ENCODE measurements around the gene LDLRAD2. TPM values are rescaled to one million over a fixed set of nuclear protein-coding genes. Genes with fewer than 3 reads are reported as not detected.

The LDLRAD2 gene
- total and polyA plus RNA-seq, 10 of the 15 experiments (the other 5 are each of a cell fraction or from before 2014, with no cell fraction given), result 0.04 to 0.23 (median 0.11) TPM; not detected in 7

DNA sequence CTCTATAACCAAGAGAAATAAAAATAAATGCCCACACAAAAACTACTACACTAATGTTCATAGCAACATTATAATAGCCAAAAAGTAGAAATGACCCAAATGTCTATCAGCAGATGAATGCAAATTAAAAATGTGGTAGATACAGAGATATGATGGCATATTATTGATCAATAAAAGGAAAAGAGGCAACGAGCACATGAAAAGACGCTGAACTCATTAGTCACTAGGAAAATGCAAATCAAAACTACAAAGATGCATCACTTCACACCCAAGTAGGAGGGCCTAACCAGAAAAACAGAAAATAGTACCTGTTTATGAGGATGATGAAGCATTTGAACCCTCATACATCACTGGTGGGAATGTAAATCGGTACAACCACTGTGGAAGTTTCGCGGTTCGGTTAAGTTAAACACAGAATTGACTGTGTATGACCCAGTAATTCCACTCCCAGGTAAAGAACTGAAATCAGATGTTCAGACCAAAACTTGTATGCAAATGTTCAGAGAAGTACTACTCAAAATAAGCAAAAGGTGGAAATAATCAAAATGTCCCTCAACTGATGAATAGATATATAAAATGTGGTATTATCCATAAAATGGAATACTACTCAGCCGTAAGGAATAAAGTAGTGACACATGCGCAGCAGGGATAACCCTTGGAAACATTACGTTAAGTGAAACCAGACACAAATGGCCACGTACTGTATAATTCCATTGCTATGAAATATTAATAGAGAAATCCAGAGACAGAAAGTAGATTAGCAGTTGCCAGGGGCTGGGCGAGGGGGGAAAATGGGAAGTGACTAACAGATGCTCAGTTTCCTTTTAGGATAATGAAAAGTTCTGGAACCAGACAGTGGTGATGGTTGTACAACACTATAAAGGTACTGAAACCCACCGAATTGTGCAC lies 32.2 kb upstream of the LDLRAD2 start (continued):
- TF ChIP-seq, protein P1, sequence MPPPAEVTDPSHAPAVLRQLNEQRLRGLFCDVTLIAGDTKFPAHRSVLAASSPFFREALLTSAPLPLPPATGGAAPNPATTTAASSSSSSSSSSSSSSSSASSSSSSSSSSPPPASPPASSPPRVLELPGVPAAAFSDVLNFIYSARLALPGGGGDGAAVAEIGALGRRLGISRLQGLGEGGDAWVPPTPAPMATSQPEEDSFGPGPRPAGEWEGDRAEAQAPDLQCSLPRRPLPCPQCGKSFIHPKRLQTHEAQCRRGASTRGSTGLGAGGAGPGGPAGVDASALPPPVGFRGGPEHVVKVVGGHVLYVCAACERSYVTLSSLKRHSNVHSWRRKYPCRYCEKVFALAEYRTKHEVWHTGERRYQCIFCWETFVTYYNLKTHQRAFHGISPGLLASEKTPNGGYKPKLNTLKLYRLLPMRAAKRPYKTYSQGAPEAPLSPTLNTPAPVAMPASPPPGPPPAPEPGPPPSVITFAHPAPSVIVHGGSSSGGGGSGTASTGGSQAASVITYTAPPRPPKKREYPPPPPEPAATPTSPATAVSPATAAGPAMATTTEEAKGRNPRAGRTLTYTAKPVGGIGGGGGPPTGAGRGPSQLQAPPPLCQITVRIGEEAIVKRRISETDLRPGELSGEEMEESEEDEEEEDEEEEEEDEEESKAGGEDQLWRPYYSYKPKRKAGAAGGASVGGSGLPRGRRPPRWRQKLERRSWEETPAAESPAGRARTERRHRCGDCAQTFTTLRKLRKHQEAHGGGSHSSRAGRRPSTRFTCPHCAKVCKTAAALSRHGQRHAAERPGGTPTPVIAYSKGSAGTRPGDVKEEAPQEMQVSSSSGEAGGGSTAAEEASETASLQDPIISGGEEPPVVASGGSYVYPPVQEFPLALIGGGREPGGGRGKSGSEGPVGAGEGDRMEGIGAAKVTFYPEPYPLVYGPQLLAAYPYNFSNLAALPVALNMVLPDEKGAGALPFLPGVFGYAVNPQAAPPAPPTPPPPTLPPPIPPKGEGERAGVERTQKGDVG (CRISPR knock-in tag; IDR thresholded peaks at IDR 0.05), result no peak
- TF ChIP-seq ZSCAN29 (IDR thresholded peaks at IDR 0.05), result no peak
- TF ChIP-seq SIN3A (IDR thresholded peaks at IDR 0.05; ENCODE audit: low read depth, low read length), result 0 out of 2 replicates have a peak, but pooled peaks have one; percentile 26
- no peak for TF ChIP-seq NR2C1 (IDR thresholded peaks at IDR 0.05)
- no peak for TF ChIP-seq KDM1A (IDR thresholded peaks at IDR 0.05; ENCODE audit: borderline replicate concordance)
- peak; percentile 26; the same call in 1 of the 2 replicates for TF ChIP-seq BMI1 (IDR thresholded peaks at IDR 0.05; ENCODE audit: borderline replicate concordance)
- no peak for TF ChIP-seq SRF (IDR thresholded peaks at IDR 0.05; ENCODE audit: low read depth in 2 of 2, low read length in 2 of 2)
- no peak for TF ChIP-seq FOS (IDR thresholded peaks at IDR 0.05; ENCODE audit: borderline replicate concordance, extremely low read depth, insufficient read length)
- TF ChIP-seq TAF1 (IDR thresholded peaks at IDR 0.05; ENCODE audit: borderline replicate concordance, low read depth, low read length), result no peak
- no peak for TF ChIP-seq CHD4 (IDR thresholded peaks at IDR 0.05)
- TF ChIP-seq, protein P2, sequence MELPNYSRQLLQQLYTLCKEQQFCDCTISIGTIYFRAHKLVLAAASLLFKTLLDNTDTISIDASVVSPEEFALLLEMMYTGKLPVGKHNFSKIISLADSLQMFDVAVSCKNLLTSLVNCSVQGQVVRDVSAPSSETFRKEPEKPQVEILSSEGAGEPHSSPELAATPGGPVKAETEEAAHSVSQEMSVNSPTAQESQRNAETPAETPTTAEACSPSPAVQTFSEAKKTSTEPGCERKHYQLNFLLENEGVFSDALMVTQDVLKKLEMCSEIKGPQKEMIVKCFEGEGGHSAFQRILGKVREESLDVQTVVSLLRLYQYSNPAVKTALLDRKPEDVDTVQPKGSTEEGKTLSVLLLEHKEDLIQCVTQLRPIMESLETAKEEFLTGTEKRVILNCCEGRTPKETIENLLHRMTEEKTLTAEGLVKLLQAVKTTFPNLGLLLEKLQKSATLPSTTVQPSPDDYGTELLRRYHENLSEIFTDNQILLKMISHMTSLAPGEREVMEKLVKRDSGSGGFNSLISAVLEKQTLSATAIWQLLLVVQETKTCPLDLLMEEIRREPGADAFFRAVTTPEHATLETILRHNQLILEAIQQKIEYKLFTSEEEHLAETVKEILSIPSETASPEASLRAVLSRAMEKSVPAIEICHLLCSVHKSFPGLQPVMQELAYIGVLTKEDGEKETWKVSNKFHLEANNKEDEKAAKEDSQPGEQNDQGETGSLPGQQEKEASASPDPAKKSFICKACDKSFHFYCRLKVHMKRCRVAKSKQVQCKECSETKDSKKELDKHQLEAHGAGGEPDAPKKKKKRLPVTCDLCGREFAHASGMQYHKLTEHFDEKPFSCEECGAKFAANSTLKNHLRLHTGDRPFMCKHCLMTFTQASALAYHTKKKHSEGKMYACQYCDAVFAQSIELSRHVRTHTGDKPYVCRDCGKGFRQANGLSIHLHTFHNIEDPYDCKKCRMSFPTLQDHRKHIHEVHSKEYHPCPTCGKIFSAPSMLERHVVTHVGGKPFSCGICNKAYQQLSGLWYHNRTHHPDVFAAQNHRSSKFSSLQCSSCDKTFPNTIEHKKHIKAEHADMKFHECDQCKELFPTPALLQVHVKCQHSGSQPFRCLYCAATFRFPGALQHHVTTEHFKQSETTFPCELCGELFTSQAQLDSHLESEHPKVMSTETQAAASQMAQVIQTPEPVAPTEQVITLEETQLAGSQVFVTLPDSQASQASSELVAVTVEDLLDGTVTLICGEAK (IDR thresholded peaks at IDR 0.05; ENCODE audit: borderline replicate concordance), result no peak
- peak; percentile 13; the same call in 1 of the 2 replicates for TF ChIP-seq TCF7 (IDR thresholded peaks at IDR 0.05; ENCODE audit: borderline replicate concordance)
- peak; percentile 88 to 94 for TF ChIP-seq IKZF2 (IDR thresholded peaks at IDR 0.05)
- TF ChIP-seq, protein P3, sequence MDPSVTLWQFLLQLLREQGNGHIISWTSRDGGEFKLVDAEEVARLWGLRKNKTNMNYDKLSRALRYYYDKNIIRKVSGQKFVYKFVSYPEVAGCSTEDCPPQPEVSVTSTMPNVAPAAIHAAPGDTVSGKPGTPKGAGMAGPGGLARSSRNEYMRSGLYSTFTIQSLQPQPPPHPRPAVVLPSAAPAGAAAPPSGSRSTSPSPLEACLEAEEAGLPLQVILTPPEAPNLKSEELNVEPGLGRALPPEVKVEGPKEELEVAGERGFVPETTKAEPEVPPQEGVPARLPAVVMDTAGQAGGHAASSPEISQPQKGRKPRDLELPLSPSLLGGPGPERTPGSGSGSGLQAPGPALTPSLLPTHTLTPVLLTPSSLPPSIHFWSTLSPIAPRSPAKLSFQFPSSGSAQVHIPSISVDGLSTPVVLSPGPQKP (IDR thresholded peaks at IDR 0.05; ENCODE audit: low read depth, low read length), result no peak
- peak; percentile 75; the same call in 1 of the 2 replicates for TF ChIP-seq BCL11A (IDR thresholded peaks at IDR 0.05; ENCODE audit: low read depth, low read length)
- no peak for TF ChIP-seq WRNIP1 (IDR thresholded peaks at IDR 0.05; ENCODE audit: borderline replicate concordance, low read depth, low read length)
- no peak for TF ChIP-seq GABPA (IDR thresholded peaks at IDR 0.05; ENCODE audit: low read depth)

Data from GM12878 (cell line).